ENCODE data around the gene WDR93. TPM values are rescaled to one million over a fixed set of nuclear protein-coding genes. Genes with fewer than 3 reads are reported as not detected.
A peak's percentile ranks its signal among the peaks of the same experiment; 100 is the strongest.

Gene WDR93
- total RNA-seq, 2 experiments from 2014 or later, result not detected

DNA sequence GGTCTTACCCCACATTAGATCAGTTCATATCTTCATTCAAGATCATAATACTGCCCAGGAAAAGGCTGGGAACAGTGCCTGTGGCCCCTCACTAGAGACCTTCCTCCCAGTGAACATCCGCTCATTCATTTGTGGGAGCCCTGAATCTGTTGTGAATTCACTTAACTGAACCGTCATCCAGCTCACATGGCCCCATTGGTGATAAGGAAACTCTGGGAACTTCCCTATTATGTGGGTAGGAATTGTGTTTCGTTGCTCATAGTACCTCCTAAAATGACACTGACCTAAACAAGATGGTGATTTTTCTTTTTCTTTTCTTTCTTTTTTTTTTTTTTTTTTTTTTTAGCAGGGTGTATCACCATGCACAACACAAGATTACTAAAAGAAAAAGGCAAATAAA, 78.8 kb downstream of the WDR93 start:
- ChIA-PET POLR2A (no interaction called here), CTCF (interaction anchor here (0.8 kb wide), 1 partner anchor 106 kb away, joined by 5 read pairs; no protein-coding TSS in a partner anchor)
- intact Hi-C loops (cut with micrococcal nuclease), result no loop called here
- Mint-ChIP-seq H3K9me3 (no peaks in the 10 kb centered on the region), H3K27ac (no peak overlapping the region), H3K36me3 (ENCODE audit: low read depth) (no peaks in the 10 kb centered on the region), H3K4me3 (no peak overlapping the region), H3K27me3 (no peaks in the 10 kb centered on the region), H3K4me1 (ENCODE audit: low read depth) (no peaks in the 10 kb centered on the region)
- DNase-seq (no peak), ATAC-seq (no peak)
- TF ChIP-seq, protein P1, sequence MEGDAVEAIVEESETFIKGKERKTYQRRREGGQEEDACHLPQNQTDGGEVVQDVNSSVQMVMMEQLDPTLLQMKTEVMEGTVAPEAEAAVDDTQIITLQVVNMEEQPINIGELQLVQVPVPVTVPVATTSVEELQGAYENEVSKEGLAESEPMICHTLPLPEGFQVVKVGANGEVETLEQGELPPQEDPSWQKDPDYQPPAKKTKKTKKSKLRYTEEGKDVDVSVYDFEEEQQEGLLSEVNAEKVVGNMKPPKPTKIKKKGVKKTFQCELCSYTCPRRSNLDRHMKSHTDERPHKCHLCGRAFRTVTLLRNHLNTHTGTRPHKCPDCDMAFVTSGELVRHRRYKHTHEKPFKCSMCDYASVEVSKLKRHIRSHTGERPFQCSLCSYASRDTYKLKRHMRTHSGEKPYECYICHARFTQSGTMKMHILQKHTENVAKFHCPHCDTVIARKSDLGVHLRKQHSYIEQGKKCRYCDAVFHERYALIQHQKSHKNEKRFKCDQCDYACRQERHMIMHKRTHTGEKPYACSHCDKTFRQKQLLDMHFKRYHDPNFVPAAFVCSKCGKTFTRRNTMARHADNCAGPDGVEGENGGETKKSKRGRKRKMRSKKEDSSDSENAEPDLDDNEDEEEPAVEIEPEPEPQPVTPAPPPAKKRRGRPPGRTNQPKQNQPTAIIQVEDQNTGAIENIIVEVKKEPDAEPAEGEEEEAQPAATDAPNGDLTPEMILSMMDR (IDR thresholded peaks at IDR 0.05), result no peak

DNA sequence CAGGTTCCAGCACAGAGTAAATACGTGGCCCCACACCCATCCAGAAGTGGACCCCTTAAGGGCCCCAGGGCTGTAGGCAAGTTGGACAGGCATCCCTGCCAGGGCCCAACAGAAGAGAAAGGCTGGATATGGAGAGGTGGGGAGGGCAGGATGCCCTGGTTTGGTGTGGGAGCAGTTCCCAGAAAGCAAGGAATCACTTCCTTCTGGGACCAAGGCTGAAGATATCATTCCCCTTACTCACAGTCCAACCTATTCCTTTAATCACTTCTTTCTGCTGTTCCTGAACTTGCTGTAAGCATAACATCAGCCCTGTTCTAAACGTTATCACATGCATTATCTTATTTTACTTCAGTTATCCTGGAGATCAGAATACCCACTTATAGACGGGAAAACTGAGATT, 79.4 kb downstream of the WDR93 start:
- TF ChIP-seq, protein P1 (IDR thresholded peaks at IDR 0.05), result no peak
- Mint-ChIP-seq H3K4me3 (no peak overlapping the region), H3K36me3 (ENCODE audit: low read depth) (no peaks in the 10 kb centered on the region), H3K27ac (no peak overlapping the region), H3K4me1 (ENCODE audit: low read depth) (no peaks in the 10 kb centered on the region), H3K9me3 (no peaks in the 10 kb centered on the region), H3K27me3 (no peaks in the 10 kb centered on the region)
- DNase-seq, result no peak
- intact Hi-C loops (cut with micrococcal nuclease), result no loop called here
- ChIA-PET CTCF (no interaction called here), POLR2A (no interaction called here)
- ATAC-seq, result no peak

DNA sequence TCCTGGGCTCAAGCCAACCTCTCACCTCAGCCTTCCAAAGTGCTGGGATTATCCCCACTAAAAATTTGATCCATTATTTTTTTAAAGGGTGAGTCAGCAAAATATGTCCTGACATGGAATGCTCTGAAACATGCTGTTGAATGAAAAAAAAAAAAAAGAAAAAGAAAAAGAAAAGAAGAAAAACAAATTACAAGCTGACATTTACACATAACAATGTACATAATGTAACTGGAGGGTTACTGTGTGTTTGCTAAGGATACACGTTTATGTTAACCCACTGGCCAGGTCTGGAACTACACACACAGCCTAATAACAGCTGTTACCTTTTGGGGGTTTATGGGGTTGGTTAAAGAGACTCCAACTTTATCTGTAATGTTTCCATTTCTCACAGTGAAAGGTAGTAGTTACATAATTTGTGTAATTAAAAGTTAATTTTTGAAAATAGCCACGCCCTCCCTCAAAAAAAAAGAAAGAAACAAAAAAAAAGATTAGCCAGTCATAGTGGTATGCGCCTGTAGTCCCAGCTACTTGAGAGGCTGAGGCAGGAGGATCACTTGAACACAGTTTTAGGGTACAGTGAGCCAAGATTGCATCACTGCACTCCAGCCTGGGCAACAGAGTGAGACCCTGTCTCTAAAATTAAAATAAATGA, 82.4 kb downstream of the WDR93 start:
- POLR2A ChIA-PET, result interaction anchor here (0.6 kb wide), 1 partner anchor 247 kb away, joined by 4 read pairs; no protein-coding TSS in a partner anchor

DNA sequence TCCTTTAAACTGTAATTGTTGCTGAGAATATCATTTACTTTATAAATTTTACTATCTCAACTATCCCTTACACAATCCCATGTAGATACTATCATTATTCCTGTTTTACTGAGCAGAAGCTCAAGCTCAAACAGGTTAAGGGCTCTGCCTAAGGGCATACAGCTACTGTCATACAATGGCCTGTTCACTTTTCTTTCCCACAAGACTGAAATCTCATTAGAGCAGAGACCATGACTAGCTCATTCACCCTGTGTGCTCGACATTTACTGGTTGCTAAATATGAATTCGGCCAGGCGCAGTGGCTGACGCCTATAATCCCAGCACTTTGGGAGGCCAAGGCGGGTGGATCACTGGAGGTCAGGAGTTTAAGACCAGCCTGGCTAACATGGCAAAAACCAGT, 83.9 kb downstream of the WDR93 start:
- POLR2A ChIA-PET, result interaction anchor here (1.0 kb wide), 1 partner anchor 75 kb away, joined by 3 read pairs; no protein-coding TSS in a partner anchor
- no peaks in the 10 kb centered on the region for H3K9me3 Mint-ChIP-seq
- intact Hi-C loops (cut with micrococcal nuclease), result no loop called here
- TF ChIP-seq, protein P1 (IDR thresholded peaks at IDR 0.05), result no peak
- no peak overlapping the region for H3K27ac Mint-ChIP-seq
- H3K4me3 Mint-ChIP-seq, result no peak overlapping the region
- H3K36me3 Mint-ChIP-seq (ENCODE audit: low read depth), result no peaks in the 10 kb centered on the region
- H3K27me3 Mint-ChIP-seq, result peaks cover 16% of the 10 kb centered on the region
- no peaks in the 10 kb centered on the region for H3K4me1 Mint-ChIP-seq (ENCODE audit: low read depth)
- ATAC-seq (no peak), DNase-seq (no peak)
- CTCF ChIA-PET, result interaction anchor here (1.7 to 4.5 kb wide), 3 partner anchors 14 to 127 kb away, joined by 5 to 20 read pairs (median 6); no protein-coding TSS in a partner anchor

More for the DNA sequence above, 82.4 kb downstream of the WDR93 start:
- CTCF ChIA-PET, result interaction anchor here (1.0 to 4.5 kb wide), 3 partner anchors 12 to 102 kb away, joined by 3 to 20 read pairs (median 3); no protein-coding TSS in a partner anchor
- intact Hi-C loops (cut with micrococcal nuclease), result no loop called here
- Mint-ChIP-seq H3K4me3 (no peak overlapping the region), H3K9me3 (no peaks in the 10 kb centered on the region), H3K27ac (no peak overlapping the region), H3K36me3 (ENCODE audit: low read depth) (no peaks in the 10 kb centered on the region), H3K4me1 (ENCODE audit: low read depth) (no peaks in the 10 kb centered on the region), H3K27me3 (peaks cover 11% of the 10 kb centered on the region)
- ATAC-seq (peak; percentile 50), DNase-seq (no peak)
- TF ChIP-seq, protein P1 (IDR thresholded peaks at IDR 0.05), result peak; percentile 23

DNA sequence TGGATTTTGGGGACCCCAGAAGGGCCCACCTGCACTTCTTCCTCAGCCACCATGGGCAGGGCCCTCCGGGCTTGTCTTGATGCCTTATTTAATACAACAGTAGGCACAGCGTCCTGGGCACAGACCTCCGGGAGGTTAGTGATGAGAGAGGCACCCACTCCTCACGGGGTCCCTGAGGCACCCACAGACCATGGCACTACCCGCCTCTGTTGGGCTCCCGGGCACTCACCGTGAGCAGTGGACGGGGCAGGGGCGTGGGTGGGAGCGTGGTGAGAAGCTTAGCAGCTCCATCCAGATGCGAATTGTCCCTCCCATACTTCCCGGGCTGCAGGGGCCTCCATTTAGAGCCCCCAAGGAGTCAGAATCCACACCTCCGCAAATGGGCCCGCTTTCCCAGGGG, 85.2 kb downstream of the WDR93 start:
- POLR2A ChIA-PET, result interaction anchor here (0.5 kb wide), 1 partner anchor 186 kb away, joined by 3 read pairs; no protein-coding TSS in a partner anchor
- Mint-ChIP-seq H3K9me3 (no peaks in the 10 kb centered on the region), H3K27me3 (peaks cover 21% of the 10 kb centered on the region), H3K27ac (no peak overlapping the region), H3K36me3 (ENCODE audit: low read depth) (no peaks in the 10 kb centered on the region), H3K4me1 (ENCODE audit: low read depth) (peaks cover 3% of the 10 kb centered on the region), H3K4me3 (peak overlapping the region; percentile 38)
- CTCF ChIA-PET, result interaction anchor here (1.7 to 4.5 kb wide), 2 partner anchors 15 to 99 kb away, joined by 6 to 20 read pairs; no protein-coding TSS in a partner anchor
- intact Hi-C loops (cut with micrococcal nuclease), result no loop called here
- ATAC-seq, result no peak
- TF ChIP-seq, protein P1 (IDR thresholded peaks at IDR 0.05), result no peak
- no peak for DNase-seq

All from activated CD8-positive, alpha-beta T cell treated with anti-CD3 and anti-CD28 coated beads for 36 hours (primary cell).